Duodenal mucosa (tissue), 2 donors: ENCODE data around the gene ANKRD24.

Experiments used
- H3K27ac ChIP-seq: one replicate; pipeline ENCODE4 v1.7.0; 2013; ENCODE audit warnings: low read depth, low read length
- H3K27me3 ChIP-seq, 2 donors: one replicate each; pipeline ENCODE4 v1.7.0; 2013; ENCODE audit warnings: low read length in 2 of 2, control low read depth in 1 of 2; ENCODE audit not compliant: insufficient read depth in 2 of 2, control insufficient read depth in 1 of 2
- H3K36me3 ChIP-seq, 2 donors: one replicate each; pipeline ENCODE4 v1.7.0; 2013; ENCODE audit warnings: low read length in 2 of 2, control low read depth in 1 of 2; ENCODE audit not compliant: insufficient read depth in 2 of 2, control insufficient read depth in 1 of 2
- H3K4me1 ChIP-seq, 2 donors: one replicate each; pipeline ENCODE4 v1.7.0; 2013; ENCODE audit warnings: low read length in 2 of 2, control low read depth in 1 of 2; ENCODE audit not compliant: insufficient read depth in 2 of 2, control insufficient read depth in 1 of 2
- H3K4me3 ChIP-seq, 2 donors: one replicate each; pipeline ENCODE4 v1.7.0; 2013; ENCODE audit warnings: low read length in 2 of 2, low read depth in 1 of 2
- H3K9ac ChIP-seq, 2 donors: one replicate each; pipeline ENCODE4 v1.7.0; 2013; ENCODE audit warnings: low read length in 2 of 2, low read depth in 1 of 2
- H3K9me3 ChIP-seq, 2 donors: one replicate each; pipeline ENCODE4 v1.7.0; 2013; ENCODE audit warnings: low read length in 2 of 2, control low read depth in 1 of 2; ENCODE audit not compliant: control insufficient read depth in 1 of 2

The ANKRD24 gene

GRCh38 chr19:4197228-4197624 is 14.7 kb downstream of the ANKRD24 start:
- H3K27ac ChIP-seq: no peak overlapping the region
- H3K4me1 ChIP-seq: peaks cover 0 to 4% of the 10 kb centered on the region in 2 donors
- no peaks in the 10 kb centered on the region for H3K36me3 ChIP-seq
- no peak overlapping the region for H3K9ac ChIP-seq
- H3K4me3 ChIP-seq: no peak overlapping the region
- H3K9me3 ChIP-seq: no peaks in the 10 kb centered on the region
- H3K27me3 ChIP-seq: peaks cover 25 to 36% of the 10 kb centered on the region in 2 donors

DNA sequence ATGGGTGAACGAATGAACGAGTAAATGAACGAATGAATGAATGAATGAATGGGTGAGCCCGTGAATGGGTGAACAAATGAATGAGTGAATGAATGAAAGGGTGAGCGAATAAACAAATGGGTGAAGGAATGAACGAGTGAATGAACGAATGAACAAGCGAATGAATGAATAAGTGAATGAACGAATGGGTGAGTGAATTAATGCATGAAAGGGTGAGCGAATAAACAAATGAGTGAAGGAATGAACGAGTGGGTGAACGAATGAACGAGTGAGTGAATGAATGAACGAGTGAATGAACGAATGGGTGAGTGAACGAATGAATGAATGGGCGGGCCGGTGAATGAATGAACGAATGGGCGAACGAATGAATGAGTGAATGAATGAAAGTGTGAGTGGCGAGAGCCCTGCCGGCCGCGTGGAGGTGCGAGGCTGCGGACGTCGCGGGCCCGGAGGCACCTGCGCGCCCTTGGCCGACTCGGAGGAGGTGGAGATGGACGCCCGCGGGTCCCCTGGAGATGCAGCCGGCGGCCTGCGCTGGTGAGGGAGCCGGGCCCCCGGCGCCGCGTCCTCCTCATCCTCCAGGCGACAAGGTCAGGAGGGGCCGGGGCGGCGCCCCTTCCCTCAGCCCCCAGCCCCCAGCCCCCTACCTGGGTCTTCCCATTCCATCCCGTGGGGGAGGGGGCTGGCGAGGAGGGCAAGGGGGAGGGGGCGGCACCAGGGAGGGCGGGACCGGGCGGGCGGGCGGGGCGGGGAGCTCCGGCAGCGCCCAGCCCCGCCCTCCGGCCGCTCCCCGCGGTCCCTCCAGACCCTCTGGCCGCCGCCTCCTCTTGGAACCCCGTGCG is 15.4 kb downstream of the ANKRD24 start:
- H3K36me3 ChIP-seq: no peaks in the 10 kb centered on the region
- H3K9ac ChIP-seq: no peak overlapping the region
- H3K9me3 ChIP-seq: no peaks in the 10 kb centered on the region
- H3K4me3 ChIP-seq: no peak overlapping the region
- peaks cover 0 to 4% of the 10 kb centered on the region in 2 donors for H3K4me1 ChIP-seq
- peaks cover 25 to 39% of the 10 kb centered on the region in 2 donors for H3K27me3 ChIP-seq
- no peak overlapping the region for H3K27ac ChIP-seq

DNA sequence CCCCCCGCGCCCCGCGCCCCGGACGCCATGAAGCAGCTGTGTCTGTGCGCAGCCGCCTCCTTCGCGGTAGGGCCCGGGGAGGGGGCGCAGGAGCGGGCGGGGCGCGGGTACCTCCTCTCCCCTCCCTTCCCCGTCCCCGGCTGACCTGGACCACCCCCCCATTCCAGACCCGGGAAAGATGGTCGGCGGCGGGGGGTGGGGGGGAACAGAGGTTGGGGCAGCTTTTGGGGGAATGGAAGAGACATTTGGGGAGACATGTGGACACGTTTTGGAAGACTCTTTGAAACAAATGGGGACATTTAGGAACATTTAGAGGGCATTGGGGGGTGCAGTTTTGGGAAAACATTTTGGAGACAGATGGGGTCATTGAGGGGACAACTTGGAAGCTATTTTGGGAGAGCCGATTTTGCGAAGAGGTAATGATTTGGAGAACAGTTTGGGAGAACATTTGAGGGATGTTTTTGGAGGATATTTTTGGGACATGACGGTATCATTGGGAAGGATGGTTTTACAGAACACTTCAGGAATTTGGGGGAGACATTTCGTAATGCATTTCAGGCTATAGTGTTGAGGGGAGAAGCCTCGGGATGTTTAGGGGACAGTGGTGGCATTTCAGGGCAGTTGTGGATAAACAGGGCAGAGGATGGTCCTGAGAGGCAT is 16.1 kb downstream of the ANKRD24 start:
- no peak overlapping the region for H3K4me3 ChIP-seq
- peaks cover 0 to 4% of the 10 kb centered on the region in 2 donors for H3K4me1 ChIP-seq

DNA sequence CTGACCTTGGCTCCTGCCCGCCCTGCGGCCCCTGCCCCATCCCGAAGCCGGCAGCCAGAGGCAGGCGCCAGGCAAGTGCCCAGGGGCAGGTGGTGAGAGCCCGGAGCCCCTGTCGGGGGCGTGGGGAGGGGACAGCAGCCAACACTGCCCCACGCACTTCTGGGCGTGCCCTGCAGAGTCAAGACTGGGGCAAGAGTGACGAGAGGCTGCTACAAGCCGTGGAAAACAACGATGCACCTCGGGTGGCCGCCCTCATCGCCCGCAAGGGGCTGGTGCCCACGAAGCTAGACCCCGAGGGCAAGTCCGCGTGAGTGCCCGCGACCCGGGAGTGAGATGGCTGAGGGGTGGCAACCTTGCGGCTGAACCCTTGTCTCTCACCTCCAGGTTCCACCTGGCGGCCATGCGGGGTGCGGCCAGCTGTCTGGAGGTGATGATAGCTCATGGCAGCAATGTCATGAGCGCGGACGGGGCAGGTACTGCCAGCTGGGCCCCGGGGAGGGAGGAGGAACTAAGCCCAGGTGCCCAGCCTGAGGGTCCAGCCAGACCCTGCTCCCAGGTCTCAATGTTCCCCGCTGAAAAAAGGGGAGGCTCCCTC is 17.3 kb downstream of the ANKRD24 start:
- peaks cover 0 to 4% of the 10 kb centered on the region in 2 donors for H3K4me1 ChIP-seq
- no peaks in the 10 kb centered on the region for H3K9me3 ChIP-seq

More for the DNA sequence above, 16.1 kb downstream of the ANKRD24 start:
- Histone ChIP-seq H3K36me3 (no peaks in the 10 kb centered on the region), H3K9me3 (no peaks in the 10 kb centered on the region), H3K27ac (no peak overlapping the region), H3K9ac (no peak overlapping the region), H3K27me3 (peaks cover 25 to 39% of the 10 kb centered on the region in 2 donors)

GRCh38 chr19:4200940-4201542 is 18.6 kb downstream of the ANKRD24 start:
- Histone ChIP-seq H3K4me1 (peaks cover 0 to 4% of the 10 kb centered on the region in 2 donors), H3K9me3 (no peaks in the 10 kb centered on the region), H3K27ac (no peak overlapping the region), H3K27me3 (peaks cover 25 to 39% of the 10 kb centered on the region in 2 donors), H3K4me3 (no peak overlapping the region), H3K36me3 (no peaks in the 10 kb centered on the region), H3K9ac (no peak overlapping the region)

More for the DNA sequence above, 17.3 kb downstream of the ANKRD24 start:
- Histone ChIP-seq H3K36me3 (no peaks in the 10 kb centered on the region), H3K27ac (no peak overlapping the region), H3K27me3 (peaks cover 25 to 39% of the 10 kb centered on the region in 2 donors), H3K4me3 (no peak overlapping the region), H3K9ac (no peak overlapping the region)

GRCh38 chr19:4201798-4202197 is 19.3 kb downstream of the ANKRD24 start:
- Histone ChIP-seq H3K9me3 (no peaks in the 10 kb centered on the region), H3K36me3 (no peaks in the 10 kb centered on the region), H3K27ac (no peak overlapping the region), H3K9ac (no peak overlapping the region), H3K4me3 (no peak overlapping the region), H3K27me3 (peaks cover 21 to 36% of the 10 kb centered on the region in 2 donors), H3K4me1 (peaks cover 0 to 4% of the 10 kb centered on the region in 2 donors)

GRCh38 chr19:4206818-4207484 is 24.5 kb downstream of the ANKRD24 start:
- Histone ChIP-seq H3K4me1 (no peaks in the 10 kb centered on the region), H3K9me3 (no peaks in the 10 kb centered on the region), H3K27me3 (peaks cover 0 to 6% of the 10 kb centered on the region in 2 donors), H3K27ac (no peak overlapping the region), H3K4me3 (no peak overlapping the region), H3K9ac (no peak overlapping the region), H3K36me3 (no peaks in the 10 kb centered on the region)

- Histone ChIP-seq H3K27me3 (peaks cover 0 to 5% of the 10 kb centered on the region in 2 donors), H3K9ac (no peak overlapping the region), H3K36me3 (no peaks in the 10 kb centered on the region), H3K4me1 (no peaks in the 10 kb centered on the region), H3K4me3 (no peak overlapping the region), H3K9me3 (no peaks in the 10 kb centered on the region), H3K27ac (no peak overlapping the region)
Measured at GRCh38 chr19:4208385-4209094, 26.1 kb downstream of the ANKRD24 start.

DNA sequence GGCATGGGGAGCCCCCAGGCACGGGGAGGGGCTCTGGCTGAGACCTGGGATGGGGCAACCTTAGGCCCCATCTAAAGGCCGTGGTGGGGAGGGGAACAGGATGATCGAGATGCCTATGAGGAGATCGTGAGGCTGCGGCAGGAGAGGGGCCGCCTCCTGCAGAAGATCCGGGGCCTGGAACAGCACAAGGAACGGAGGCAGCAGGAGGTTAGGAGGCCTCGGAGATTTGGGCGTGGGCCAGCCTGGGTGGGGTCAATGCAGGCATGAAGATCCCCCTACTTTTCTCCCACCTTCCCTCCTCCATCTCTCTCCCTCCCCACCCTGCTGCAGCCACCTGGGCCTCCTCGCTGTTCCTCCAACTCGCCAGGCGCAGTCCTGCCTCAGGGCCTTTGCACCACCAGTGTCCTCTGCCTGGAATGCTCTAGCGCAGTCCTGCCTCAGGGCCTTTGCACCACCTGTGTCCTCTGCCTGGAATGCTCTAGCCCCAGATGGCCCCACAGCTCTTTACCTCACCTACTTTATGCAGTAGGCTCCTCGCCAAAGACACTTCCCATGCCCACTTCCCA is 27.8 kb downstream of the ANKRD24 start:
- Histone ChIP-seq H3K27ac (no peak overlapping the region), H3K4me1 (no peaks in the 10 kb centered on the region), H3K9ac (no peak overlapping the region), H3K27me3 (peaks cover 0 to 5% of the 10 kb centered on the region in 2 donors), H3K4me3 (no peak overlapping the region), H3K9me3 (no peaks in the 10 kb centered on the region), H3K36me3 (no peaks in the 10 kb centered on the region)
